Stimulated activated CD4-positive, alpha-beta T cell treated with anti-CD3 and anti-CD28 coated beads, Interleukin-1b, Interleukin-23, amount 100 ng/mL, for 48 hours (primary cell): Measurements from ENCODE around the gene PSRC1.
"Not testable (repeated sequence)": the region's sequence is repeated elsewhere in the genome, so short reads cannot be mapped to it uniquely, and the experiment has no call there.

Source experiments
- DNase-seq: peaks from one replicate; pipeline ENCODE4 v3.0.0-alpha.2; 2020

Gene PSRC1

GRCh38 chr1:109295712-109296415 lies 12.9 kb upstream of the PSRC1 start:
- DNase-seq, result no peak

GRCh38 chr1:109294481-109294880 lies 11.5 kb upstream of the PSRC1 start:
- DNase-seq, result no peak

GRCh38 chr1:109293026-109293425 lies 10.1 kb upstream of the PSRC1 start:
- no peak for DNase-seq

GRCh38 chr1:109292364-109292763 lies 9.4 kb upstream of the PSRC1 start:
- DNase-seq, result no peak

- DNase-seq, result no peak
Observed at GRCh38 chr1:109290998-109291397, 8.1 kb upstream of the PSRC1 start.

GRCh38 chr1:109290137-109290536 lies 7.2 kb upstream of the PSRC1 start:
- DNase-seq, result no peak

- DNase-seq, result not testable (repeated sequence)
Observed at GRCh38 chr1:109286762-109287161, 3.8 kb upstream of the PSRC1 start.

GRCh38 chr1:109283748-109284600 lies 1.0 kb upstream of the PSRC1 start:
- DNase-seq, result no peak

GRCh38 chr1:109282497-109282951 lies 421 bp downstream of the PSRC1 start:
- no peak for DNase-seq

GRCh38 chr1:109281680-109282496 lies 1.1 kb downstream of the PSRC1 start:
- no peak for DNase-seq

- DNase-seq, result no peak
Observed at GRCh38 chr1:109280862-109281261, 2.1 kb downstream of the PSRC1 start.

- DNase-seq, result no peak
Observed at GRCh38 chr1:109279615-109280278, 3.2 kb downstream of the PSRC1 start.

GRCh38 chr1:109277434-109278204 lies 5.3 kb downstream of the PSRC1 start:
- DNase-seq, result peak; percentile 59

- DNase-seq, result no peak
Observed at GRCh38 chr1:109275706-109276345, 7.1 kb downstream of the PSRC1 start.

- DNase-seq, result no peak
Observed at GRCh38 chr1:109274533-109275476, 8.1 kb downstream of the PSRC1 start.

- no peak for DNase-seq
Observed at GRCh38 chr1:109273570-109274288, 9.2 kb downstream of the PSRC1 start.

- no peak for DNase-seq
Observed at GRCh38 chr1:109272831-109273547, 10.0 kb downstream of the PSRC1 start.

- no peak for DNase-seq
Observed at GRCh38 chr1:109272021-109272799, 10.7 kb downstream of the PSRC1 start.
